IPS-NIHi11 (cell line): ENCODE measurements around the gene PIGB.
"Not testable (repeated sequence)": the region's sequence is repeated elsewhere in the genome, so short reads cannot be mapped to it uniquely, and the experiment has no call there.

Experiments used
- DNase-seq: peaks from one replicate; pipeline ENCODE4 v3.0.0; 2012; ENCODE audit warnings: mixed read lengths, low spot score

Gene PIGB

DNA sequence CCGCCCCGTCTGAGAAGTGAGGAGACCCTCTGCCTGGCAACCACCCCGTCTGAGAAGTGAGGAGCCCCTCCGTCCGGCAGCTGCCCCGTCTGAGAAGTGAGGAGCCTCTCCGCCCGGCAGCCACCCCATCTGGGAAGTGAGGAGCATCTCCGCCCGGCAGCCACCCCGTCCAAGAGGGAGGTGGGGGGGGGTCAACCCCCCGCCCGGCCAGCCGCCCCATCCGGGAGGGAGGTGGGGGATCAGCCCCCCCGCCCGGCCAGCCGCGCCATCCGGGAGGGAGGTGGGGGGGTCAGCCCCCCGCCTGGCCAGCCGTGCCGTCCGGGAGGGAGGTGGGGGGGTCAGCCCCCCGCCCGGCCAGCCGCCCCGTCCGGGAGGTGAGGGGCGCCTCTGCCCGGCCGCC is 16.2 kb upstream of the PIGB start:
- not testable (repeated sequence) for DNase-seq

DNA sequence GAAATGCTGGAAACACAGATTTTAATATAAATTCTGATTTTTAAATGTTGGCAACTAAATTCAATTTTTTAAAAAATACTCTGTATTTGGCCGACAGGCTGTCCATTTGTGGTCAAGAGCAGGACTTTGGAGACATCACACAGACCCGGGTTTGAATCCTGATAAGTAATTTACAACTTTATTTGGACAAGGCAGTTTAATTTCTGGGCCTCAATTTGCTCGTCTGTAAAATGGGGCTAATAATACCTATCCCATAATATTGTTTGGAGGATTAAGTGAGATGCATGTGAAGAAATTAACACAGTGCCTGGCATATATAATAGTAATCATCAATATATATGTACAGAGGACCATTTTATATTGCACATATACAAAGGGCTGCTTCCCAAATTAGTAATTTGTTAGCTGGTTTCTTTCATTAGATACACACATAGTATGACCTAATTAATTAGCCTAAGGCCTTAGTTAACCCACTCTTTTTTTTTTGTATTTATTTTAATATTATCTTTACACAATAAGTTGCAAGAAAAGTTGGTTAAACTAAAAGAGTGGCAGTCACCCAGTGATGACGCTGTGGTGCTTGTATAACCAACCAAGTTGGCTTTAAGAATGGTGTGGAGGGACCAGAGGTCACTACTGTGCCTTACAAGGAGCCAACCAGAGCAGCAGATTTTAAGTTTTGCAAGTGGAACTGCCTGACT is 665 bp downstream of the PIGB start:
- DNase-seq: no peak

DNA sequence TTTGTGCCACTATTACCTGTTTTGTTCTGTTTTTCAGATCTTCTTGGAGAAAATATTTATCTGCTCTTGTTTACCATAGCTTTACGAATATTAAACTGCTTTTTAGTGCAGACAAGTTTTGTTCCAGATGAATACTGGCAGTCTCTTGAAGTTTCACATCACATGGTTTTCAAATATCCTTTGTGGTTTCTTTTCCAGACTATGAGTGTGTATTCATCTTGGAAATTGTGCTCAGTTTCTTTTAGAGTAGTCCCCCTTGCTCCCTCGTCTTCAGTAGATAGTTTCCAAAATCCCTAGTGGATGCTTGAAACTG is 1.2 kb downstream of the PIGB start:
- no peak for DNase-seq

DNA sequence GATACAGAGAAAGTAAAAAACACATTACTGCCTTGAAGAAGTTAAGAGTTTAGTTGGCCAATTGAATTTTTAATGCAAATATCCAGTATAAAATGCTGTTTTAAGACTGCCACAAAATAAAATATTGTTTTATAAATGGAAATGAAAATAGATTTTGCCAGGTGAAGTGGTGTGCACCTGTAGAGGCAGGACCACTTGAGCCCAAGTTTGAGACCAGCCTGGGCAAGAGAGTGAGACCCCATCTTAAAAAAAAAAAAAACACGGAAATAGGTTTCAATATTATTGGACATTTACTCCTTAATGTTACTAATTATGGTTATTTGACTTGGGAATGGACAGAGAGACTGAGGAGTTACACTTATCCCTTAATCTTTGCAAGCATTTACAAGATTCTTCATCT is 1.9 kb downstream of the PIGB start:
- no peak for DNase-seq

DNA sequence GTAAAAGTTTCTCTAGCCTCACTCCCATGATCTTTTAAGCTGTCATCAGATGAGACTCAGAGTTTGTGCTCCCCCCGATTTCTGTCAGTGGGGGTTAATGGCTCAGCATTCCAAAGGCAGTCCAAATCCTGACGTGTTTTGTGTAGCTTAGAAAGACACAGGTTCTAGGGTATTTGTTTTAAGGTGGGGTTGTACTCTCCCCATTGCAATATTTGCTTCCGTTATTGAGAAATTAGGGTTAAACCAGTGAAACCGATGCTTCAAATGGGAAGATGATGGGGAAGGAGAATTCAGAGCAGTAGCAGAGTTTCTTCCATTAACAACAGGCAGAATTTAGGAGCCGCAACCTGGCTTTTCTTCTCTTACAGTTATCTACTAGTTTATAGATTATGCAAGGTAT is 3.4 kb downstream of the PIGB start:
- DNase-seq: no peak

DNA sequence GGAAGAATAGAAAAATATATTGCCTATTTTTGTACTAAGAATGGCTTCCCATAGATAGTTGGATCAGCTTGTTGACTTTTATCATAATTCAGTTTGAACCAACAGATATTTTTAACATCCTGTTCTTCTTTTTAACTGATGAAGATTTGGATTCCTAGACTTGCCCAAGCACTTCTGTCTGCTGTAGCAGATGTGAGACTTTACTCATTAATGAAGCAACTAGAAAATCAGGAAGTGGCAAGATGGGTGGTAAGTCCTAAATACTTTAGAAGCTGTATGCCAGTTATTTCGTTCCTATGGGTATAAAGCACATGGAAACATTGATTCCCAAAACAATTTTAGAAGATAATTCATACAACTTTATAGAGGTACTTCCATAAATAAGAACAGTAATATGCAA is 8.4 kb downstream of the PIGB start:
- no peak for DNase-seq

DNA sequence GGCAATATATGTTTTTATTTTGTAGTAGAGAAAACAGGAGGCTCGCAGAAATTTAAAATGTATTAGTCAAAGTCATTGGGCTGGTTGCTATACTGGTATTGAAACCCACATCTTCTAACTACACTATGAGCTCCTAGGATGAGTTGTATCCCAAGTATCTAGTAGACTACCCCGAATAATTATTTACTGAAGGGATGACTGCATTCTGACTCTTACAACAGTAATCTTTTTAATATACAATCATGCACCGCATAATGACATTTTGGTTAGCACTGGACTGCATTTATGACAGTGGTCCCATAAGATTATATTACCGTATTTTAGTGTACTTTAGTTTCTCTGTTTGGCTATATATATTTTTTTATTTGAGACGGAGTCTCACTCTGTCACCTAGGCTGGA is 15.3 kb downstream of the PIGB start:
- DNase-seq: no peak

DNA sequence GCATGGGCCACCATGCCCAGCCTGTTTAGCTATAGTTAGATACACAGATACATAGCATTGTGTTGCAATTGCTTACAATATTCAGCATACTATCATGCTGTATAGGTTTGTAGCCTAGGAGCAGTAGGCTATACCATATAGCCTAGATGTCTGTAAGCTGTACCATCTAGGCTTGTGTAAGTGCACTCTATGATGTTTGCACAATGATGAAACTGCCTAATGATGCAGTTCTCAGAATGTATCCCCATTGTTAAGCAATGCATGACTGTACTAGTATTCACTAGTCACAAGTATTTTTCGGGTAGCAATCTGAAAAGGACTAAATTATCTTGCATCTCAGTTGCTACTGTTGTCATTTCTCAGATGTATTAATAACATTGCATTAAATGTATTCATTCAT is 16.0 kb downstream of the PIGB start:
- DNase-seq: no peak

DNA sequence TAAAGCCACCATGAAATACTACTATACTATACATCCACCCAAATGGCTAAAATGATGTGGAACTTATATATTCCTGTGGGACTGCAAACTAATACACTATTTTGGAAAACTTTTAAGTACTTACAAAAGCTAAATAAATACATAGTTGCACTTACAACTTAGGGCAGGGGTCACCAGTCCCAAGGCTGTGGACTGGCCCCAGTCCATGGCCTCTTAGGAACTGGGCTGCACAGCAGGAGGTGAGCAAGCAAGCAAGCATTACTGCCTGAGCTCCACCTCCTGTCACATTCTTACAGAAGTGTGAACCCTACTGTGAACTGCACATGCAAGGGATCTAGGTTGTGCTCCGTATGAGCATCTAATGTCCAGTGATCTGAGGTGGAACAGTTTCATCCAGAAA is 18.1 kb downstream of the PIGB start:
- DNase-seq: no peak

DNA sequence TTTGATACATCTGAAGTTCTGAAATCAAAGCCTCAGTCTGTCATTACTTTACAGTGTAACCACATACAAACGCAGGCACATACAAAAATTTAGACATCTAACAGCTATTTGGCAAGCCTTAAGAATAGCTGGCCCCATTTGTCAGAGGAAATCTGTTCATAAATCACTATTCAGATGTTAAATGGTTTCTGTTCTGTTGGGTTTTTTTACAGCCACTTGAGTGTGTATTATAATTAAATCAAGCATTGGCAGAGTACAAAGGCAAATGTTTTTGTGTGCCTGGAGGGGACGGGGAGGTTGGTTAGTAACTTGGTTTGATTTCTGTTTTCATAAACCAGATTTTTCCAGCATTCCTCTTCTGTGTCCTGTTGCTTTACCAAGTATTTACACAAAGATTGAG is 24.1 kb downstream of the PIGB start:
- DNase-seq: no peak

DNA sequence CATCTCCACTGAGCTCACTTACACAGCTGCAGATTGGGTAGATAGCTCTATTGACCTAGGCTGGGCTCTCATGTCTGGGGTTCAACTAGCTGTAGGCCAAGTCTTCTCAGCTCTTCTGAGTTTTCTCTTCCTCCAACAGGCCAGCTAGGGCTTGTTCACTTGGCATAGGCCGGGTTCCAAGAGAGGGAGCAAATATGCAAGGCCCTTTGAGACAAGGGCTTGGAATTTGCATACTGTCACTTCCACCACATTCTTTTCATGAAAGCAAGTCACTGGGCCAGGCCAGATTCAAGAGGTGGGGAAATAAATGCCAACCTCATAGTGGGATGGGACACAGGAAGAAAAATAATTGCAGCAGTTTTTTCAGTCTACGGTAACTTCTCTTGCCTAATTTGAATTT is 25.2 kb downstream of the PIGB start:
- peak; percentile 39 for DNase-seq

DNA sequence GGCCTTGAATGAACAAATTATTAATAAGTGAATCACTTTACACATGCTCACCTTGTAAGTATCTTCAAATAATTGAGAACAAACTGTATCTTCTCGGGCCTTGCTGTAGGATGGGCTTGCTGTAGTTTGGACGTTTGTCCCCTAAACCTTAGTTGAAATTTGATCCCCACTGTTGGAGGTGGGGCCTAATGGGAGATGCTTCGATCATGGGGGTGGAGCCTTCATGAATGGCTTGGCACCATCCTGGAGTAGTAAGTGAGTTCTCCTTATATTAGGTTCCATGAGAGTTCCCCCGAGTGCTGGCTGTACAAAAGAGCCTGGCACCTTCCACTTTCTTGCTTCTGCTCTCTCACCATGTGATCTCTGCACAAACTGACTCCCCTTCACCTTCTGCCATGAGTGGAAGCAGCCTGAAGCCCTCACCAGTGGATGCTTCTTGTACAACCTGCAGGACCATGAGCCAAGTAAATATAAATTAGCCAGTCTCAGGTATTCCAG is 29.3 kb downstream of the PIGB start:
- DNase-seq: peak; percentile 38

DNA sequence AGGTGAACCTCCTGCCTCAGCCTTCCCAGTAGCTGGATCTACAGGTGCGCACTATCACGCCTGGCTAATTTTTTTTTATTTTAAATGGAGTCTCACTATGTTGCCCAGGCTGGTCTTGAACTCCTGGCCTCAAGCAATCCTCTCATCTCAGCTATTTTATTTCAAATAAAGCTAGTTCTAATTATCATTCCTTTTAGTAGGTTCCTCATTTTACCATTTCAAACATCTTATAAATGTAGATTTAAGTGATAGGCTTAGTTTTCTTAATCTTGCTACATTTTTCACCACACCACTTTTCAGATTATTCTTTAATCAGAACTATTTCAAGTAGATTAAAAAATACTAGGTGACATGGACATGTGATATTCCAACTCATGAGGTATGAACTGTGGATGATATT is 30.3 kb downstream of the PIGB start:
- no peak for DNase-seq

DNA sequence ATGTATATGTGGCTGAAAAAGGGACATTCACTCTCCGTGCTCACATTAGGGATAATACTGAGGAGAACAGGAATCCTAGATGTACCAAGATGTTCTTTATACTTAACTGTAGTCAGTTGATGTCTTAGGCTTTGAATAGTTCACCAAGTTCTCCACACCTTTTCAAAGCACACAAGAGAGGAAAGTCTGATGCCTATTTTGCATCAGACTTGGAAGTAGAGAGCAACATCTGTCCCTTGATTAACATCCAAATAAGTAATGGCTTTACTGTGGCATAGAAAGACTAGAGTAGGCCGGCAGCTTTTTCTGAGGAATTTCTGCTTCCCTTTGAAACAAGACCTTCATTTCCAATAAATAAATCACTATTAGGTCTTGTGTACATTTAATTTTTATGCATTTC is 34.0 kb downstream of the PIGB start:
- DNase-seq: peak; percentile 16

DNA sequence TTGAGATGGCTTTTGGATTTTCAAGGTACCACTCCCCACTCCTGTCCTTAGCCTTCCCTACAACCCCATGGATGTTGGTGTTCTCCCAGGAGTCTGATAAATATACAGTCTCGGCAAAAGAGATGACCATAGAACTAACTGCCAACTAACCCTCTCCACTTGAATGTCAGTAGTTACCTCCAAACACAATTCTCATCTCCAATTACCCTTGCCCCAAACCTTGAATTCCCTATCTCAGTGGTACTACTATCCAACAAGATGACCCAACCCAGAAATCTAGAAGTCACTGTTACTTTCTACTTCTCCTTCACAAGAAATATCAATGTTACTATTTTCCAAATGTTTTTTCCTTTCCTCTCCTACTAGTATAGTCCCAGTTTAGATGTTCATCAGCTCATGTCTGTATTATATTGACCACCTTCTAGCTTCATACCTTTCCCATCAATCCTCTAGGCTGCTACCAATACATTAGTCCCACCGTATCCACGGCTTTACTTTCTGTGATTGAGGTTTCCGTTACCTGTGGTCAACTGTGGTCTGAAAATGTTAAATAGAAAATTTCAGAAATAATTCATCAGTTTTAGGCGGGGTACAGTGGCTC is 38.1 kb downstream of the PIGB start:
- no peak for DNase-seq

DNA sequence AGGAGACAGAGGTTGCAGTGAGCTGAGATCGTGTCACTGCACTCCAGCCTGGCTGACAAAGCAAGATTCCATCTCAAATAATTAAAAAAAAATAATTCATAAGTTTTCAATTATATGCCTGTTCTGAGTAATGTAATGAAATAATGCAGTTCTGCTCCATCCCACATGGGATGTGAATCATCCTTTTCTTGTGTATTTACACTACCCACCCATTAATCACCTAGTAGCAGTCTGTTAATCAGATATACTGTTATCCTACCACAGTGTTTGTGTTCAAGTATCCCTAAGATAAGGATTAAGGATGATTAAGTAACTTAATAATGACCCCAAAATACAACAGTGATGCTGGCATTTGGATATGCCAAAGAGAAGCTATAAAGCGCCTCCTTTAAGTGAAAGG is 38.8 kb downstream of the PIGB start:
- DNase-seq: no peak

DNA sequence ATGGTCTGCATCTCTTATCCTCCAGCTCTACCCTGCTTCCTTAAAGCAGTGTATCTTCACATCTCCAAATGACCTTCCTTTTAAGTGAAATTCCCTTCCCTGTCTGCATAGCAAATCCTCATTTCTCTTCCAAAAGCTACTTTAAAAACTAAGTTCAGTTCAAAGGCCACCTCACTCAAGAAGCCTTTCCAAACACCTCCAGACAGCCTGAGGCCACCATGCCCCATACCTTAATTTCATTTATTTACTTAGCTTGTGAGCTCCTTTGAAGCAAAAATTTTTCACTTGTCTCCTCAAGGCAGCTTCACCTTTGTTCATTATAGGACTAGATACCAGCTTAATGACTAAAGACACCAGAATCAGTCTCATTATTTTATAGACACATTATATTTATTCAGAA is 39.4 kb downstream of the PIGB start:
- DNase-seq: no peak

DNA sequence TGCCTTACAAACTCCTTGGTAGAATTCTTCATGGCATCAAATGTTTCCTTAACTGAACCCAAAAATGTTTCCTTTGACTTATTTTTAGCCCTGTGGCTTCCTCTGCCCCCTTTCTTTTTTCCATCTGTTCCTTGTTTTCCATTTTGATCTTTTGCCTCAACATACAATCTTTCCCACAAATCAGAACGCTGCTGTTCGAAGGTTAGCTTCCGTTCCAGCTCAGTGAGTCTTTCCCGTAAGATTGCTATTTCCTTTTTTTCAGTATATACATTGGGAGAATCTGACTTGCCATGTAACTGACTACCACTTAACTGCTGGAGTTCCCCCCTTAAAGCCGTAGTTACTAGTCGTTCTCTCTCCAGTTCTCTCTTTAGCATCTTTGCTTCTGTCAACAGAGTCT is 41.2 kb downstream of the PIGB start:
- no peak for DNase-seq

DNA sequence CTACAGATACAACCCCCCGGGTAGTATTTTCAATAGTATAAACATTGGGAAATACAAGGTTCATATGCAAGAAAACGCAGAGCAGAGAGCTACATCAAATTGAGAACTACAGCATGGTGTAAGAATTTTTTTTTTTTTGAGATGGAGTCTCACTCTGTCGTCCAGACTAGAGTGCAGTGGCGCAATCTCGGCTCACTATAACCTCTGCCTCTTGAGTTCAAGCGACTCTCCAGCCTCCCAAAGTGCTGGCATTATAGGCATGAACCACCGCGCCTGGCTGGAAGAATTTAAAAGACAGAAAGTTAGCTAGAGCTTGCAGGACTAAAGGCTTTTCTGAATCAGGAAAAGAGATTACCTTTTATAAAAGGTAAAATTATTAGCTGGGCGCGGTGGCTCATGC is 42.0 kb downstream of the PIGB start:
- no peak for DNase-seq

DNA sequence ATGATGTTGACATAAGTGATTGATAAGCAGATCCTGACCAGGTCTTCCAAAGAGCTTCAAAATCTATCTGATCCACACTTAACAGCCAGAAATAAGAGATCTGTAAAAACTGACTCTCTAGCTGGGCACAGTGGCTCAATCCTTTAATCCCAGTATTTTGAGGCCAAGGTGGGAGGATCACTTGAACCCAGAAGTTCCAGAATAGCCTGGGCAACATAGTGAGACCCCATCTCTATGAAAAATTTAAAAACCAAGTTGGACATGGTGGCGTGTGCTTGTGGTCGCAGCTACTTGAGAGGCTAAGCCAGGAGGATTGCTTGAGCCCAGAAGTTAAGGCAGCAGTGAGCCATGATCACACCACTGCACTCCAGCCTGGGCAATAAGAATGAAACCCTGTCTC is 43.6 kb downstream of the PIGB start:
- DNase-seq: no peak

DNA sequence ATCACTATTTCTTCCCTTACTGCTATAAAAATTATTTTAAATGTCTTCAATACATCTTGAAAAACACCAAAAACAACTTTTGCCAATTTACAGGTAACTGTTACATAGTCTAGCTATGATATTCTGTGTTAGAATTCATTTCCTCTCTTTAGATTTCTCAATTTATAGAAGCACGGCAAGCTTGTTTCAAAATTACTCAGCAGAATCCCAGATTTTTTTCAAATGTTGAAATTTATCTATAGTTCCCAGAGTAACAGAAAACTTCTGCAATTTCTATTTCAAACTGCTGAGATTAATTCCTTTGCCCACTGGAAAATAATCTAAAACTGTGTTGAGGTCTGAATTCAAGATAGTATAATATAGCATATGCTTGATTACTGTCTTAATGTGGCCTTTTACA is 48.0 kb downstream of the PIGB start:
- DNase-seq: no peak

DNA sequence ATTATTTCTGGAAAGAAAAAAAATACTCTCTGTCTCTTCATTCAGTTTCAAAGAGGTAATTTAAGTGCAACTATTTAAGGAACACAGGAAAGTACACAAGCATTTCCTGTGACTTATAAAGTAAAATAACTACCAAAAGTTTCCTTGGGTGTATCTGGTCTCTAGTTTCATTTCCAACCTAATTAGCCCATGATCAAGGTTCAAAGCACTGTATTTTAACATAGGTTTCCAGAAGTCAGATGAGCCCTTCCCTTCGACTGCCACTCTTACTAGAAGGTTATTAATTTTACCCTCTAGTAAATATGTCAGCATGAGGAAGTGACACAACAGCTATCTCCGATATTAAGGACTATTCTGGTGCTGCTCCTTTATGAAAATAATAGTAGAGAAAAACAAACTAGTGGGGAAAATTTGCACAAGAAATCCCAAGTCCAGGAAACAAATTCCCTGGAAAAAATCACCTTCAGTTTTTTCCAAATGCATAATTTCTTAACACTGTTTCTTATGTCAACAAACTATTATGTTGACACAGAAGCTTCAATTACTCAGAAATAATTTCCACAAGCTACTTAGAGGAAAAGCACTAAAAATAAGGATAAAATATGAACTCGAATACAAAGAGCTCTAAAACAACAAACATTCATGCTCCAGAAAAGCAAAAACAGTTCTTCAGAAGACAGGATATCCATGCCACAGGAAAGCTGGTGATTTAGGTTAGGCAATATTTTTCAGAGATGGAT is 53.8 kb downstream of the PIGB start:
- DNase-seq: no peak

DNA sequence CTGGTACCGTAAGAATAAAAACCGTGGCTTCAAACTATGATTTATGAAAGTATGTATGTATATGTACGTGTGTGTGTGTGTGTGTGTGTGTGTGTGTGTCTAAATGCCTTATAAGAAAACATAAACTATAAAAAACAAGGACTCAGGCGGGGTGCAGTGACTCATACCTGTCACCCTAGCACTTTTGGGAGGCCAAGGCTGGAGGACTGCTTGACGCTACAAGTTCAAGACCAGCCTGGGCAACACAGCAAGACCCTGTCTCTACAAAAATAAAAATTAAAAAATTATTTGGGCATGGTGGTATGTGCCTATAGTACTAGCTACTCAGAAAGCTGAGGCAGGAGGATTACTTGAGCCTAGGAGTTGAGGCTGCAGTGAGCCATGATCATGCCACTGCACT is 60.1 kb downstream of the PIGB start:
- DNase-seq: no peak

DNA sequence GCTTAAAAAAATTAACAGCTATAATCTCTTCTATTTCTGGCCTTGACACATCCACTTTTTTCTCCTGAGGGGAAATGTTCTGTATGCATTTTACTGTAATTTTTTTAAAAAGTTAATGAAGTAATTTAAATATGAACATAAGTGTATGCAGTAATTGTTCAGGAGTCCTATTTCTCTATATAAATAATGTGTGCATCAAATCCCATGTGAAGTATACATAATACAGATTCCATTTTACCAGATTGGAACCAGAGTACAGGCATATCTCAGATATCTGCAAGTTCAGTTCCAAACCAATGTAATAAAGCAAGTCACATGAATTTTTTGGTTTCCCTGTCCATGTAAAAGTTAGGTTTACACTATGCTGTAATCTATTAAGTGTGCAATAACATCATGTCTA is 62.6 kb downstream of the PIGB start:
- no peak for DNase-seq
